A549 (cell line): ENCODE data around the gene SLC25A15. TPM values are rescaled to one million over a fixed set of nuclear protein-coding genes. Genes with fewer than 3 reads are reported as not detected.

Source experiments
- ATAC-seq, 2 experiments: fragments of 200-7000 bp in 1 of 2; fragments of >200 bp in 1 of 2; cut with Nextera tagmentation in 1 of 2; cut with Tn5 transposase in 1 of 2; 3 replicates each; pipeline versions ENCODE4 v1.8.0 to v1.9.1; 2018 to 2020; ENCODE audit warnings: mild to moderate bottlenecking in 1 of 2, moderate library complexity in 1 of 2
- CTCF ChIA-PET: fragments of 300-600 bp; sonication (Branson Sonifier 250); formaldehyde crosslinking; extraction: SDS; loops from one replicate; lab custom pipeline; 2021; ENCODE audit warnings: antibody characterized with exemption, inconsistent platforms; lab: Yijun Ruan, JAX
- POLR2A ChIA-PET: fragments of 350-600 bp; formaldehyde crosslinking; extraction: SDS; loops from one replicate; lab custom pipeline; 2021; ENCODE audit warnings: antibody characterized with exemption, inconsistent platforms; lab: Yijun Ruan, JAX
- DNase-seq, 2 experiments: peaks; one replicate each; pipeline versions ENCODE4 v3.0.0 to v3.0.0-alpha.2; 2011 to 2016; ENCODE audit warnings: low read depth in 1 of 2, low spot score in 1 of 2
- FAIRE-seq: peaks from 2 replicates; lab custom pipeline; 2011; peaks lifted over from hg19 to GRCh38; lab: Jason Lieb, UNC
- H3K27ac ChIP-seq, 2 experiments: fragments of >200 bp; sonication (Bioruptor Twin); formaldehyde crosslinking; 3 replicates each; pipeline ENCODE4 v1.5.1; 2016 to 2017
- H3K4me1 ChIP-seq: fragments of >200 bp; sonication (Bioruptor Twin); formaldehyde crosslinking; 3 replicates; pipeline ENCODE4 v1.6.1; 2016
- H3K4me2 ChIP-seq: fragments of >200 bp; sonication (Bioruptor Twin); formaldehyde crosslinking; 3 replicates; pipeline ENCODE4 v1.6.1; 2016
- H3K4me3 ChIP-seq: fragments of >200 bp; sonication (Bioruptor Twin); formaldehyde crosslinking; 3 replicates; pipeline ENCODE4 v1.5.1; 2016
- H3K9me3 ChIP-seq: fragments of >200 bp; sonication (Bioruptor Twin); formaldehyde crosslinking; 3 replicates; pipeline ENCODE4 v1.6.1; 2016
- CBX8 ChIP-seq: fragments of 200-600 bp; sonication (generic); IDR thresholded peaks from 2 replicates; pipeline ENCODE4 v1.6.1; 2016
- CEBPB ChIP-seq, 2 experiments: fragments of >200 bp in 1 of 2; sonication (Bioruptor Twin) in 1 of 2; formaldehyde crosslinking in 1 of 2; IDR thresholded peaks; 2 replicates each; pipeline ENCODE4 v1.6.1; 2012 to 2016
- CHD4 ChIP-seq: fragments of 200-600 bp; sonication (generic); IDR thresholded peaks from 2 replicates; pipeline ENCODE4 v1.6.1; 2016; ENCODE audit warnings: antibody characterized with exemption, mild to moderate bottlenecking, borderline replicate concordance
- EHF ChIP-seq: fragments of 250-450 bp; sonication (Bioruptor Pico); IDR thresholded peaks from 2 replicates; pipeline ENCODE4 v1.5.0; 2020; ENCODE audit warnings: mild to moderate bottlenecking
- ESRRA ChIP-seq: fragments of 150-350 bp; IDR thresholded peaks from 2 replicates; pipeline ENCODE4 v1.6.1; 2014; ENCODE audit warnings: mild to moderate bottlenecking, low read length, borderline replicate concordance
- FOSB ChIP-seq: fragments of 250-450 bp; sonication (Bioruptor Pico); IDR thresholded peaks from 2 replicates; pipeline ENCODE4 v1.5.0; 2020; ENCODE audit warnings: mild to moderate bottlenecking, moderate library complexity
- FOSL2 ChIP-seq, 2 experiments: fragments of 450-650 bp in 1 of 2; fragments of >200 bp in 1 of 2; sonication (Bioruptor Twin) in 1 of 2; formaldehyde crosslinking; IDR thresholded peaks; 2 replicates each; pipeline versions ENCODE4 v1.5.0 to v1.6.1; 2016 to 2020; ENCODE audit warnings: mild to moderate bottlenecking in 1 of 2, moderate library complexity in 1 of 2
- FOXS1 ChIP-seq: fragments of 250-450 bp; sonication (Bioruptor Pico); IDR thresholded peaks from 2 replicates; pipeline ENCODE4 v1.5.0; 2020; ENCODE audit warnings: mild to moderate bottlenecking, moderate library complexity
- HEYL ChIP-seq: fragments of 250-450 bp; sonication (Bioruptor Pico); IDR thresholded peaks from 2 replicates; pipeline ENCODE4 v1.8.0; 2021; ENCODE audit warnings: mild to moderate bottlenecking, moderate library complexity
- HOXB13 ChIP-seq: fragments of 250-450 bp; sonication (Bioruptor Pico); IDR thresholded peaks from 2 replicates; pipeline ENCODE4 v1.5.0; 2020; ENCODE audit warnings: low read depth, mild to moderate bottlenecking, moderate library complexity
- JUNB ChIP-seq: fragments of >200 bp; sonication (Bioruptor Twin); formaldehyde crosslinking; IDR thresholded peaks from 2 replicates; pipeline ENCODE4 v1.6.1; 2016
- KDM5A ChIP-seq: fragments of 200-600 bp; sonication (generic); IDR thresholded peaks from 2 replicates; pipeline ENCODE4 v1.6.1; 2016; ENCODE audit warnings: antibody characterized with exemption, mild to moderate bottlenecking
- MAFK ChIP-seq: fragments of 450-650 bp; IDR thresholded peaks from 2 replicates; pipeline ENCODE4 v1.6.1; 2014; ENCODE audit not compliant: partially characterized antibody
- NPAS2 ChIP-seq: fragments of 250-450 bp; sonication (Bioruptor Pico); IDR thresholded peaks from 2 replicates; pipeline ENCODE4 v1.8.0; 2022; ENCODE audit warnings: mild to moderate bottlenecking, moderate library complexity, borderline replicate concordance
- PHF8 ChIP-seq: fragments of 200-600 bp; sonication (generic); IDR thresholded peaks from 2 replicates; pipeline ENCODE4 v1.6.1; 2016; ENCODE audit warnings: low read depth, mild to moderate bottlenecking, antibody characterized with exemption, moderate library complexity, borderline replicate concordance
- RARB ChIP-seq: fragments of 250-450 bp; sonication (Bioruptor Pico); IDR thresholded peaks from 2 replicates; pipeline ENCODE4 v1.8.0; 2021; ENCODE audit warnings: mild to moderate bottlenecking, moderate library complexity
- ZFP36 ChIP-seq: fragments of 450-650 bp; IDR thresholded peaks from 2 replicates; pipeline ENCODE4 v1.6.1; 2014; ENCODE audit warnings: borderline replicate concordance; ENCODE audit not compliant: partially characterized antibody
- ZSCAN20 ChIP-seq: fragments of 250-450 bp; sonication (Bioruptor Pico); IDR thresholded peaks from 2 replicates; pipeline ENCODE4 v1.8.0; 2022; ENCODE audit warnings: mild to moderate bottlenecking, moderate library complexity
- WGBS: methylation state at CpG from one replicate; pipeline ENCODE4 v1.1.6; 2017; ENCODE audit errors: missing lambda C conversion rate; 5-methylcytosine and 5-hydroxymethylcytosine counted together
- polyA plus RNA-seq, 4 experiments: library from polyadenylated mRNA; depleted of rRNA in 3 of 4; stranded (reverse); fragments of >200 nt; fragmentation: RNase III in 1 of 4; extraction: RNeasy Plus Mini Kit Qiagen cat#74134 plus additional on column Dnase treatment in 1 of 4; gene quantifications; 2 replicates in 3 of 4; 3 replicates in 1 of 4; pipeline ENCODE4 v1.2.3, GENCODE V29; 2011 to 2017
- TF ChIP-seq, protein P1 (sequence below): fragments of >200 bp; sonication (Bioruptor Twin); formaldehyde crosslinking; IDR thresholded peaks from 3 replicates; pipeline ENCODE4 v1.6.1; 2016
- TF ChIP-seq, protein P2 (sequence below): fragments of 150-350 bp; IDR thresholded peaks from 2 replicates; pipeline ENCODE4 v1.6.1; 2014; ENCODE audit warnings: low read depth, mild to moderate bottlenecking, low read length
- TF ChIP-seq, protein P3 (sequence below): fragments of 250-450 bp; sonication (Bioruptor Pico); IDR thresholded peaks from 2 replicates; pipeline ENCODE4 v1.5.0; 2020; ENCODE audit warnings: low read depth, mild to moderate bottlenecking, moderate library complexity

SLC25A15 gene
- polyA plus RNA-seq, 2 of the 4 experiments (the other 2 are of a cell fraction): 14.0 to 23.3 TPM

DNA sequence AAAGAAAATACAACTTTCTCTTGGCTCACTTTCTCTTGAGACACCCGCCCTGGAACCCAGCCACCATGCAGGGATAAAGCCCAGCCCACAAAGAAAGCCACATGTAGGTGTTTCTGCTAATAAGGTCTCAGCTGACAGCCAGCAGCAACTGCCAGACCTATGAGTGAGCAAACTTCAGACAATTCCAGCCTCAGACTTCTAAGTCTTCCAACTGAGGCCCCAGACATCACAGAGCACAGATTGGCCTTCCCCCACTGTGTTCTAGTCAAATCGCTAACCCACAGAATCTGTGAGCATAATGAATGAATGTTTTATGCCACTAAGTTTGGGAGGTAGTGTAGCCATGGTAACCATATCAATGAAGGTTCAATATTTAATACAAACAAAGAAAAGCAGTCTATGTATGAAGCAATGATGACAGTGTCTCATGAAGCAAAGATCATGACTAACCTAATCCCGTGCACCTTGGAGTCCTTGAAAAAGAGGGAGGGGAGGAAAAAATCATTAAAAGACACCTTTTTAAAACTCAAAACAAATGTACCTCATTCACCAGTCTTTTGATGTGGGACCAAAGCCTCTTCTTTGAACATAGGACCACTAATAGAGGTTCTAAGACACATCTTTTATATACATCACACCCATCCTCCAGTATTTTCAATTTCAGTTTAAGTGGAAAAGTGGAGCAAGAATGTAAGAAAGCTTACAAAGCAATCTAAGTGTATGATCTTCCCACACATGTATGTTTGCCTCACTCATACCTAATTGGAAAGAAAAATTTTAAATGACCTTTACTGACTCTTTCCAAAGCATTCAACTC, 24.6 kb upstream of the SLC25A15 start:
- DNase-seq: no peak
- Histone ChIP-seq H3K4me3 (no peak overlapping the region), H3K27ac (no peak overlapping the region), H3K4me2 (no peak overlapping the region), H3K4me1 (peaks cover 3% of the 10 kb centered on the region; the same call in 1 of the 3 replicates), H3K9me3 (no peaks in the 10 kb centered on the region)
- CTCF ChIA-PET: interaction anchor here (1.1 kb wide), 1 partner anchor 12 kb away, joined by 3 read pairs; no protein-coding TSS in a partner anchor
- WGBS: 80% methylated on average over 3 of the region's 3 CpGs
- no peak for FAIRE-seq
- TF ChIP-seq ZSCAN20 (CRISPR knock-in tag) (no peak), CHD4 (no peak), FOSB (CRISPR knock-in tag) (no peak), FOXS1 (CRISPR knock-in tag) (no peak), HEYL (CRISPR knock-in tag) (no peak), PHF8 (no peak), ESRRA (no peak), KDM5A (no peak), NPAS2 (CRISPR knock-in tag) (no peak)
- TF ChIP-seq, protein P1, sequence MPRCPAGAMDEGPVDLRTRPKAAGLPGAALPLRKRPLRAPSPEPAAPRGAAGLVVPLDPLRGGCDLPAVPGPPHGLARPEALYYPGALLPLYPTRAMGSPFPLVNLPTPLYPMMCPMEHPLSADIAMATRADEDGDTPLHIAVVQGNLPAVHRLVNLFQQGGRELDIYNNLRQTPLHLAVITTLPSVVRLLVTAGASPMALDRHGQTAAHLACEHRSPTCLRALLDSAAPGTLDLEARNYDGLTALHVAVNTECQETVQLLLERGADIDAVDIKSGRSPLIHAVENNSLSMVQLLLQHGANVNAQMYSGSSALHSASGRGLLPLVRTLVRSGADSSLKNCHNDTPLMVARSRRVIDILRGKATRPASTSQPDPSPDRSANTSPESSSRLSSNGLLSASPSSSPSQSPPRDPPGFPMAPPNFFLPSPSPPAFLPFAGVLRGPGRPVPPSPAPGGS: no peak
- TF ChIP-seq, protein P2, sequence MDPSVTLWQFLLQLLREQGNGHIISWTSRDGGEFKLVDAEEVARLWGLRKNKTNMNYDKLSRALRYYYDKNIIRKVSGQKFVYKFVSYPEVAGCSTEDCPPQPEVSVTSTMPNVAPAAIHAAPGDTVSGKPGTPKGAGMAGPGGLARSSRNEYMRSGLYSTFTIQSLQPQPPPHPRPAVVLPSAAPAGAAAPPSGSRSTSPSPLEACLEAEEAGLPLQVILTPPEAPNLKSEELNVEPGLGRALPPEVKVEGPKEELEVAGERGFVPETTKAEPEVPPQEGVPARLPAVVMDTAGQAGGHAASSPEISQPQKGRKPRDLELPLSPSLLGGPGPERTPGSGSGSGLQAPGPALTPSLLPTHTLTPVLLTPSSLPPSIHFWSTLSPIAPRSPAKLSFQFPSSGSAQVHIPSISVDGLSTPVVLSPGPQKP: no peak
- POLR2A ChIA-PET: no interaction called here
- ATAC-seq: no peak

DNA sequence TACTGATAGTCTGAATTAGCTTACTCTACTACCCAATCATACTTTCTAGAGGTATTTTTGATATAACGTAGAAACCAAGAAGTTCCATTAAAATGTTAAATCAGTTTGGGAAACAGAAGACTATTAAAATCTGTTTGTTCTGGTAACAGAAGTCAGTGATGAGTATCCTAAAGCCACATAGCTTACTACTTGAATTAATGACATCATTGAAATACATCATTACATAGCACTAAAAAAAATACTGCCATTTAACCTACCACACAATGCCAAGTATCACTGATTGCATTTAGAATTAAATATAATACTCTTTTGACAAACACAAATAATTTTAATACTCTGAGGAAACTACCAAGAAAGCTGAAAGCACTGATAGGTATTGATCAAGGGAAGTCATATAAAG, 23.8 kb upstream of the SLC25A15 start:
- WGBS: 94% methylated on average over 1 of the region's 1 CpG
- POLR2A ChIA-PET: no interaction called here
- H3K27ac ChIP-seq: no peak overlapping the region
- peaks cover 7% of the 10 kb centered on the region; the same call in 1 of the 3 replicates for H3K4me1 ChIP-seq
- no peak for DNase-seq
- no peak for TF ChIP-seq PHF8
- TF ChIP-seq, protein P3, sequence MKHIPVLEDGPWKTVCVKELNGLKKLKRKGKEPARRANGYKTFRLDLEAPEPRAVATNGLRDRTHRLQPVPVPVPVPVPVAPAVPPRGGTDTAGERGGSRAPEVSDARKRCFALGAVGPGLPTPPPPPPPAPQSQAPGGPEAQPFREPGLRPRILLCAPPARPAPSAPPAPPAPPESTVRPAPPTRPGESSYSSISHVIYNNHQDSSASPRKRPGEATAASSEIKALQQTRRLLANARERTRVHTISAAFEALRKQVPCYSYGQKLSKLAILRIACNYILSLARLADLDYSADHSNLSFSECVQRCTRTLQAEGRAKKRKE (CRISPR knock-in tag): no peak
- no peak for TF ChIP-seq NPAS2 (CRISPR knock-in tag)
- no peak for TF ChIP-seq JUNB
- no peak for TF ChIP-seq ZFP36
- TF ChIP-seq HOXB13 (CRISPR knock-in tag): no peak
- no peak for TF ChIP-seq EHF (CRISPR knock-in tag)
- no peak for TF ChIP-seq CBX8
- TF ChIP-seq FOSL2 (IDR thresholded peaks at IDR 0.05): no peak
- TF ChIP-seq FOSL2 (CRISPR knock-in tag; IDR thresholded peaks at IDR 0.05): no peak
- TF ChIP-seq MAFK: no peak
- TF ChIP-seq CEBPB (IDR thresholded peaks at IDR 0.05): no peak
- TF ChIP-seq, protein P1: no peak
- TF ChIP-seq RARB: no peak
- H3K9me3 ChIP-seq: no peaks in the 10 kb centered on the region
- H3K4me3 ChIP-seq: no peak overlapping the region
- CTCF ChIA-PET: interaction anchor here (1.1 kb wide), 1 partner anchor 12 kb away, joined by 3 read pairs; no protein-coding TSS in a partner anchor
- ATAC-seq: no peak
- H3K4me2 ChIP-seq: no peak overlapping the region
- FAIRE-seq: no peak
